GM21717 (cell line): ENCODE results near the gene DCUN1D1.
A peak's percentile ranks its signal among the peaks of the same experiment; 100 is the strongest.
"Not testable (repeated sequence)": the region's sequence is repeated elsewhere in the genome, so short reads cannot be mapped to it uniquely, and the experiment has no call there.

Source experiments
- ATAC-seq: cut with Tn5 transposase; IDR thresholded peaks from one replicate; pipeline ENCODE4 v1.9.1; 2021; ENCODE audit warnings: mild to moderate bottlenecking, moderate library complexity; ENCODE audit not compliant: unreplicated experiment

Gene DCUN1D1

DNA sequence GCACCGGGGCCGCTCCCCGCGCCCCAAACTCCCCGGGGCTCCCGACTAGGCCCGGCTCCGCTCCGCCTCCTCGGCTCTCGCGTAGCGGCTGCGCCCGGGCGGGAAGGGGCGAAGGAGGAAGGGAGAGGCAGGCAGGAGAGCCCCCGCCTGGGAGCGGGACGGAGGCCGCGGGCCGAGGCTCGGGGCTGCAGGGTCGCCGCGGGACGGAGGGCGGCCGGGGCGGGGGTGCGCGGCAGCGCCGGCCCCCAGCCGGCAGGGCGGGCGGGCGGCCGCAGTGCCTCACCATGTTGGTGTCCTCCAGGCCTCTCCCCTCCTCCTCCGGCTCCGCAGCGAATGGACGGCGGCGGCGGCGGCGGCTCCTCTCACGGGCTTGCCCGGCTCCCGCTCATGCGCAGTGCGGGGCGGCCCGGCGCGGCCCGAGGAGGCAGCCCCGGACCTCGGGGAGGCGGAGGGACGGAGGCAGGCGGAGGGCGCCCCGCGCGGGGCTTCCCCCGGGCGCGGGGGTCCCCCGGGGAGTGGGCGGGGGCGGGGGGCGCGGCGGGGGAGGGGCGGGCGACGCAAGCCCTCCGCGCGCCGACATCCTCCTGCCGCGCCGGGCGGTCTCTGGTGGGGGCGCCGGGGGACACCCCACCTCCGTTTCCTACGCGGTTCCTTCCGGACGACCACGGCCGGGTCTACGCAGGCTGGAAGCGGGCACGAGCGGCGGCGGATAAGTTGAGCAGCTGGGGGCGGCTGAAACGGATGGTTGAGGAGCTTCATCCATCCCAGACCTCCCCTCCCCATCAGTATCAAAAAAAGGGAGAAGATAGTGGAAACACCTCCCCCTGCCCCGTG lies at the start of gene DCUN1D1:
DCUN1D1 (minus strand) TSS at position 335 of the 834 bp plus-strand sequence; CDS start at position 286, 49 bp downstream.
- peak; percentile 90 for ATAC-seq

DNA sequence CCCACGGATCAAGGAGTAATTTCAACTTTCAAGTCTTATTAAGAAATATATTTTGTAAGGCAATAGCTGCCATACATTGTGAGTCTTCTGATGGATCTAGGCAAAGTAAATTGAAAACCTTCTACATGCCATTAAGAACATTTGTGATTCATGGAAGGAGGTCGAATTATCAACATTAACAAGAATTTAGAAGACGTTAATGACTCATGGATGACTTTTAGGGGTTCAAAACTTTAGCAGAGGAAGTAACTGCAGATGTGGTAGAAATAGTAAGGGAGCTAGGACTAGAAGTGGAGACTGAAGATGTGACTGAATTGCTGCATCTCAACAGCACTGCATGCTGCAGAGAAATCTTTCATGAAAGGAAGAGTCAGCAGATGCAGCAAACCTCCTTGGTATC lies 48.1 kb upstream of the DCUN1D1 start:
- ATAC-seq: no peak

DNA sequence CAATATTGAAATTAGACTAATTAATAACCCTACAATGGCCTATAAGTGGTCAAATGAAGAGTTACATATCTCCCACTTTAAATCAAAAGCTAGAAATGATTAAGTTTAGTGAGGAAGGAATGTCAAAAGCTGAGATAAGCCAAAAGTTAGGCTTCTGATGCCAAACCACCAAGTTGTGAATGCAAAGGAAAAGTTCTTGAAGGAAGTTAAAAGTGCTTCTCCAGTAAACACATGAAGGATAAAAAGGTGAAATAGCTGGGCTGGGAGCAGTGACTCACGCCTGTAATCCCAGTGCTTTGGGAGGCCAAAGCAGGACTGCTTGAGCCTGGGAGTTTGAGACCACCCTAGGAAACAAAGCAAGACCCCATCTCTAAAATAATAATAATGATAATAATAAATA lies 46.9 kb upstream of the DCUN1D1 start:
- no peak for ATAC-seq

DNA sequence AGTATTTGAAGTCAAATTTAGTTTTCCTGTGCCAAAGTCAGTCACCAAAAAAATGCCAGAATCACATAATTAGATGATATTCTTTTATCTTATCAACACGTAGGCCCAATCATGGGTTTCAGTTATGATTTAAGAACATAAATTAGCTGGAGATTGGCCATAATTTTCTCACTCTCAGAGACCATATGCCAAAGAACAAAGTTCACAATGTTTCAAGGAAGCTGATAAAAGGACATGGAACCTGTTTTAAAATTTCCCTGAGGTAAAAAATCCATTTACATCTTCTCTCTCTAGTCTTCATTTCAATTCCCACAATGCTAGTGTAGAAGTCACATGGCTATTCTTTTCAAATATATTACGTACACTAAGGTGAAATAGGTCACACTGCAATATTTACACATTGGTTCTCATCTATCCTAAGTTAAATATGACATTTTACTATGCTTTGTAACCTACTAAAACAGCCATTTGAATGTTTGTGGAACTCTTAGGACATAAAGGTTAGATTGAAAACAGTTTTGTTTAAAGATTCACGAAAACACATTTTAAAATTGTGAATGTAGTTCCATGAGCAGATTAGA lies 42.7 kb upstream of the DCUN1D1 start:
- no peak for ATAC-seq

DNA sequence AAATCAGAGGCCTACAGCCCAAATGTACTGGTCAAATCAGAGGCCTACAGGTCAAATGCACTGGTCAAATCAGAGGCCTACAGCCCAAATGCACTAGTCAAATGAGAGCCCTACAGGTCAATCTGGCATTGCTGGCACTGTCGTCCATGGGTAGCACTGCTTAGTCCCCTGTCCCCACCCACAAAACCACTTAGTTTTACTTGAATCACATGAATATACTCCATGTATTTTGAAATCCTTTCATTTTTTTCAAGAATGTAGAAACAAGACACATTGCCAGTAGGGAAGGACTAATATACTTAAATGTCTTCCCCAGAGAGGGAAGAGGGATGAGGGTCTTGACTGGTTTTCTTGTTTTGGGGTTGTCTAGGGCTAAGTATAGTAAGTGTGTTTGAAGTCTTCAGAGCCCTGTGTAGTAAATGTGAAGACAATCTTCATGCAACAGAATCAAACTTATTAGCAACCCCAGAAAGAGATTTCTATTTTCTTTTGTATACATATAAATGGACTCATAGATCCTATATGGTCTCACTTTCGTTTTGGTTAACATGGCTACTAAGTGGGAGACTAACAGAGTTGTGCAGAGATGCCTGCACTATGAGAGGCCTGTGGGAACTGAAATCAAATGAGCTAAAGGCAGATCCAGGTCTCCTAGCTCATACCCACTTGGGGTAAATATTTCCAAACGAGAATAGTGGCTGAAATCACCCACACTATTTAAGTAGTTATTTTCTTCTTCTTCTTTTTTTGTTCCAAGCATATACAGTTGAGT lies 38.3 kb upstream of the DCUN1D1 start:
- ATAC-seq: no peak

DNA sequence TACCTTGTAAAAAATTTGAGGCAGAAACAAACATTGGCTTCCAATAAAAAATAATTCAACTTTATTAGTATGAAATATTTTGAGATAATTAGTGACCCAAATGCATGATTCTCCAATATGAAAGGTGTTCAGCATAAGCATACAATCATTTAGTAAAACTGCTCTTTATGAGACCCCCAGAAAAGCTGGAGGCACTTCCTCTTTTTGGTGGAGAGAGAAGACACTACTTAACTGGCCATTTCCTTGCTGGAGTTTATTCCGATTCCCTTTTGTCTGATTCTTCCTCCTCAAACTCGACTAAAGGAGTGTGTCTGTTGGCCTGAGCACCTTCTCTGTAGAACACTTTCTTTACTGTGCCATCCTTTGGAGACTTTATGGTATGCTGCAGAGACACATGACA lies 34.8 kb upstream of the DCUN1D1 start:
- no peak for ATAC-seq

DNA sequence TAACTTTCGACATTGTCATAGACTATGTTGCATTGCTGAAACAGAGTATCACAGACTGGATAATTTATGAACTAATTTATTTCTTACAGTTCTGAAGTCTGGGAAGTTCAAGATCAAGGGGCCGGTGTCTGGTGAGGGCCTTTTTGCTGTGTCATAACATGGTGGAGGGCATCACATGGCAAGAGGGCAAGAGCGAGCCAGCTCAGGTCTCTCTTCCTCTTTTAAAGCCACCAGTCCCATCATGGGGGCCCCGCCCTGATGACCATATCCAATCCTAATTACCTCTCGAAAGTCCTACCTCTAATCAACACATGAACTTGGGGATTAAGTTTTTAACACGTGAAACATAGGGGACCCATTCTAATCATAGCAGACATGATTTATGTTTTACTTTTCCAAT lies 33.5 kb upstream of the DCUN1D1 start:
- no peak for ATAC-seq

DNA sequence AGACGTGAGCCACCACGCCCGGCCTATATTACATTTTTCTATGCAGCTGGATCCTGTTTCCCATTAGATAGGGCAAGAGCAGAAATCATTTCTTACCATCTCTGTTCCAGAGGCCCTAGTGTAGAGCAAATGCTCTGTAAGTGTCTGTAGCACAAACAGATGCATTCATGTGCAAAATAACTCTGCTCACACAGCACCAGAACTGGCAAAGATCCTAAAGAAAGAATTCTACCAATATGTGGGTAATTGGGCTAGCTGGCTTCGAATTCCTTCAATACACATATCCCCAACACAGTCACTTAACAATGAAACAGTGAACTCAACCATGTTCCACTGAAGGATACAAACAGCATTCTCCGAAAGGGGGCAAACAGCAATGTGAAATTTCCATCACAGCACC lies 32.7 kb upstream of the DCUN1D1 start:
- no peak for ATAC-seq

DNA sequence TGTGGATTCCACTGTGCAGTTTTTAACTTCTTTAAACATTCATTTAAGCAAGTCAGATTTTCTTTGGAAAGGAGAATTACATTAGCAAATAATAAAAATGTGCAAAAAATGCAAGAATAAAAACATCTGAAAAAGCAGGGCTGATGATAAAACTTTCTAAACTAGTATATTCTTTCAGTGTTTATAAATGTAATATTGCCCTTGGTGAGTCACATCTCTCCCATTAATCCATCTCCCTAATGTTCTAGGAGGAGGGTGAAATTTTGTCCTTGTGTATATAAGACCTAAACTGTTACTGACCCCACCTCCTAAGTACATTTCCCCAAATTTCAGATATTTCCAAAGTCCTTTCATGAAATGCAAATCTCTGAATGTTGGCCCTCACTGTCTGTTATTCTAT lies 28.5 kb upstream of the DCUN1D1 start:
- no peak for ATAC-seq

DNA sequence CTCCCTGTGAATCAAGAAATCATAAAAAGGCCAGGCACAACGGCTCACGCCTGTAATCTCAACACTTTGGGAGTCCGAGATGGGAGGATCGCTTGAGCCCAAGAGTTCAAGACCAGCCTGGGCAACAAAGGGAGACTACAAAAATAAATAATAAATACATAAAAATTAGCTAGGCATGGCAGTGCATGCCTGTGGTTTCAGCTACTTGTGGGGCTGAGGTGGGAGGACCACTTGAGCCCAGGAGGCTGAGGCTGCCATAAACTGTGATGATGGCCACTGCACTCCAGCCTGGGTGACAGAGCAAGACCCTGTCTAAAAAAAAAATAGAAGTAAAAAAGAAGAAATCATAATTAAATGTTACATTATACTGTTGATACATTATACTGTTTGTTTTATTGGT lies 28.0 kb upstream of the DCUN1D1 start:
- ATAC-seq: no peak

DNA sequence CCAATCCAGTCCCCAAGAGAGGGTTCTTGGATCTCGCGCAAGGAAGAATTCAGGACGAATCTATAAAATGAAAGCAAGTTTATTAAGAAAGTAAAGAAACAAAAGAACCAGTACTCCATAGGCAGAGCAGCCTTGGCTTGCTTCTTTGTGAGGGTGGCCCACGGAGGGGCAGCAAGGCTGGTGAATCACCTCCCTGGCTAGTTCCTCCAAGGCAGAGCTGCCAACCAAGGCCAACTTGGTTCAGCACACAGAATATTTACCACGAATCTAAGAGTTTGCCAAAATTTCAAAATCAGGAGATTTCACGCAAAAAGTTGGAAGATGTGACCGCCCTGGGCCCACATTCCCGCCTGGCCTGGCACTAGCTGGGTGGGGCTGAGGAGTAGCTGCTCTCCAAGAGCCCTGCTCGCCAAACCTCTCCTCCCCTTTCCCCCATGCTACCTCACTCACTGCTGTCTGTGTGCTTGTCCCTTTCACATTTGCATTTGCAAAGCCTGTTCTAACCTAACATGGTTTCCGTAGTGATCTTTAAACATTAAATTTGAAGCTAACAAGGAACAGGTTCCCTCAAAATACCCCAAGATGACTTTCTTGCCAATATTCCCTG lies 26.2 kb upstream of the DCUN1D1 start:
- ATAC-seq: no peak

DNA sequence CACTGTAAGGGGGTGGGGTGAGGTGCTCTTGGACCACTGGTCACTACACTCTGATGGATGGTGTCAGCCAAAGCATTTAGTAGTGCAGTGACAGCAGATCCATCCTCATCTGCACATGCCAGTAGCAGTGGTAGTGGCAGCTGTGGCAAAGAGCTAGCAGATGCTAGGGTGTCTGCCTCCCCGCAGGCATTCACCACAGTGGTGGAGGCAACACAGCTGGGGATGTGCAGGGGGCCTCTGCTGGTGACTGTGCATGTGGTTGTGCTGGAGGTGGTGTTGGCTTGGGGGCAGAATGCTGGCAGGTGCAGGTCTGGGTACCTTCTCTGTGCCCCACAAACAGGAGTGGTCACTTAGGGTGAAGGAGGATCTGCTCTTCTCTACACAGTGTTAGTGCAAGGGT lies 19.4 kb upstream of the DCUN1D1 start:
- ATAC-seq: no peak

DNA sequence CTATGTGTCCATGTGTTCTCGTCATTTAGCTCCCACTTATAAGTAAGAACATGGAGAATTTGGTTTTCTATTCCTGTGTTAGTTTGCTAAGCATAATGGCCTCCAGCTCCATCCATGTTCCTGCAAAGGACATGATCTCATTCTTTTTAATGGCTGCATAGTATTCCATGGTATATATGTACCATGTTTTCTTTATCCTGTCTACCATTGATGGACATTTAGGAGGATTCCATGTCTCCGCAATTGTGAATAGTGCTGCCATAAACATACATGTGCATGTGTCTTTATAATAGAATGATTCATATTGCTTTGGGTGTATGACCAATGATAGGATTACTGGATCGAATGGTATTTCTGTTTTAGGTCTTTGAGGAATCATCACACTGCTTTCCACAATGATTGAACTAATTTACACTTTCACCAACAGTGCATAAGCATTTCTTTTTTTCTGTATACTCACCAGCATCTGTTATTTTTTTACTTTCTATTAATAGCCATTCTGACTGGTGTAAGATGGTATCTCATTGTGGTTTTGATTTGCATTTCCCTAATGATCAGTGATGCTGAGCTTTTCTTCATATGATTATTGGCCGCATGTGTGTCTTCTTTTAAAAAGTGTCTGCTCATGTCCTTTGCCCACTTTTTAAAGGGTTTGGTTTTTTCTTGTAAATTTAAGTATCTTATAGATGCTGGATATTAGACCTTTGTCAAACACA lies 13.3 kb upstream of the DCUN1D1 start:
- not testable (repeated sequence) for ATAC-seq

DNA sequence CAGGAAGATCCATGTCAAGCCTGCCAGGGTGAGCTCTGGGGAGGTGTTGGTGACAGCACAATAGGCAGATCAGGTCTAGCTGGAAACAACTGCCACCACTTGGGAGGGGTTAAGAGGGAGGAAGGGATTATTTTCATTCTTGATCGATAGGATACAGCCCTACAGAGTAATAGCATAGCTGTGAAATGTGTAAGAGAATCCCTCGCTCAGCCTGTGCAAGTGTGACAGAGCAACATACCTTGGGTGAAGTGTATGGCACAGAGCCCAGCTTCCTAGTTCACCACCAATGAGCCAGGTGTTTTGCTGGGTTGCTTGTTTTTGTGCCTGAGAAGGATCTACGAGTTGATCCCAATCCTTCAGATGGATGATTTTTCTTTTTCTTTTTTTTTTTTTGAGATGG lies 9.2 kb upstream of the DCUN1D1 start:
- no peak for ATAC-seq

DNA sequence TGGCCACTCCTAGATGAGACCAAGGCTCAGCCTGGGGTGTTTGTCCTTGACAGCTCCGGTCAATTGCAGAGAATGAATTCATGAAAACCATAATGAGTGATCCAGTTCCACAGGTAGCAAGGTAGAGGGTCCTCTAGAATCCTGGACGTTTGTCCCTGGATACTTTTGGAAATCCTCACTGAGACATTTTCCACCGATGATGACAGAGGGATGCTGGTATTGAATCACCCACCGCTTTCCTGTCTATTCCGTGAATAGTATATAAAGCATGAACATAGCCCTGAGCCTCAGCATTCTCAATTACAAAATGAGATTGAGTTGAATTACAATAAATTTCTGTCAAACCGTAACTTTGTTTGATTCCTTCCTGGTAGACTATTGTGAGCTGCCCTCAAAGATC lies 5.7 kb upstream of the DCUN1D1 start:
- ATAC-seq: no peak

DNA sequence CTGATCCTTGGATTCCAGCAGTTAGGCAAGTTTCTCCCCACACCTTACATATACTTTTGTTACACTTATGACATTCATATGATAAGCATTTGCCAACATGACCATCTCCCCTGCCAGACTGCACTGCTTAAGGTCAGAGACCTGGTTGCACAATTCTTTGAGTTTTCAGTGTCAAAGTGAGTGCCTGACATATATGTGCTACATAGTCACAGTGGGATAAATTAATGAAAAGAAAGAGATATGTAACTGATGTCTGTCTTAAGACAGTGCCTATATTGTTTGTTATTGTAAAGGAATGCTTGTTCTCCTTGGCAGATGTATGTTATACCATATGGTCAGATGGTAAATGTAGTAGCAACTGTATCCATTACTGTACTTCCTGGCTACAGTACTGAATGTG lies 3.5 kb upstream of the DCUN1D1 start:
- ATAC-seq: no peak

DNA sequence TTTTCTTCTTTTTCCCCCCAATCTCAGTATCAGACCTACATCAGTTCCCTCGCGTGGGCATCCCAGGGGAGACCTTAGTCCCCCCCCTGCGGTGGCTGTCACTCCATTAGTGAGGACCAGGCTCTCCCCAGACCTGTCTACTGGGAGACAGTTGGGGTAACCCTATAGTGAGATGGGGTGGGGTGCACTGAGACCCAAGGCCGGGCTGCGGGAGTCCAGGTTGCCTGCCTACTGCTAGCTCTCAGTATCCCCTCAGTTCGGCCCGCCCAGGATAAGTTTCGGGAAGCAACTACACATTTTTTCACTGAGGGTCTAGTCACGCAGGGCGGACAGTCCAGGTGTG lies 671 bp upstream of the DCUN1D1 start:
- ATAC-seq: no peak

DNA sequence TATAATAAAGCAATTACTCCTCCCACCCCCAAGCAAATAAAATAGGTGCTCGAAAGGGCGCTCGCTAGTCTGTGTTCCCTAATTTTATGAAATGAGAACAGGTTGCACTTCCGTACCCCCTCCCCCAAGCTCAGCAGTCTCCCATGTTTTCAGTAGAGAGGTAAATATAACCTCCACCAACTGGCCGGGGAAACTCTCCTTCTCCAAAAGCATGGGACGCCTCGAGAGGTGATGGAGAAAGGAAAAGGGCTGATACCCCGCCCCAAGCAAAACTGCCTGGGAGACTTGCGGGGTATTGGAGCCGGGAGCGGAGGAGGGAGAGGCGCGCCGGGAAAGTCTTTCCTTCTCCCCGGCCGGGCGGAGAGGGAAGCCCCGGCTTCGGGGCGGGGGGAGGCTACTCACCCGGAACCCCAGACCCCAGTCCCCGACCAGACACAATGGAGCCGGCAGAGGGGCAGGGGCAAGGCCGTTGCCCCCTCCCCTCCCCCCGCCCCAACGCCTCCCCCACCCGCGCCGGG lies 605 bp downstream of the DCUN1D1 start:
- ATAC-seq: peak; percentile 24

DNA sequence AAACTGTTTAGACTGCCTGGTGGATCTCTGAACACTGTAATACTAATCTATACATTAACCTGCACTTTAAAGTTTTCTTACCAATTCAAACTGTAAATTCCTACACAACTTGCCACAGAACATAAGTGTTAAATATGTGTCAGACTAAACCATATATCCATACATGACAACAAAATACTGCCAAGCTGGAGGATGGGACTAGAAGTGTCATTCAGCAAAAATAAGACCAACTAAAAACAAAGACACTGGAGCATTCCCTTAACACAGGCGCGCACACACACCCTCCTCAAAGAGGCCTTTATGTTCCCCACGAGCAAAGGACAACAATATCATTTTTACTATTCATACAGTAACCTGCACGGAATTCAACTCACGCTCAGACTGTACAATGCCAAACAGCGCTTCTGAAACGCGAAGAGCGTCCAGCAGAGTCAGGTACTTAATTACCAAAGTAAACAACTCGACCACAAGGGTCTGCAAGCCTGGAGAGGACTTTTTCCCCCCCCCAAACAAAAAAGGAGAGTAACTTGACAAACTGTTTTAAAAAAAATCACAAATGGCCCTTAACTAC lies 1.1 kb downstream of the DCUN1D1 start:
- no peak for ATAC-seq

DNA sequence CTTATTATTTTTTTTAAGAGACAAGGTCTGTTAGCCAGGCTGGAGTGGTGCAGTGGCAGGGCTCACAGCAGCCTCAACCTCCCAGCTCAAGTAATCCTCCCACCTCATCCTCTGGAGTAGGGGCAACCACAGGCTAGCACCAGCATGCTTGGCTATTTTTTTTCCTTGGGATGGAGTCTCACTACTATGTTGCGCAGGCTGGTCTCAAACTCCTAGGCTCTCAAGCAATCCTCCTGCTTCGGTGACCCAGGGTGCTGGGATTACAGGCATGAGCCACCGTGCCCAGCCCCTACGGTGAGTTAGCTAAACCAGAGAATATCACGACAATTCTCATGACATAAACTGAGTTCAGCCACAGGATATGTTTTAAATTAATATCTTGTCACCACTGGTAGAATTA lies 2.0 kb downstream of the DCUN1D1 start:
- no peak for ATAC-seq
